AG04449 (cell line): ENCODE results near the gene CHKA.
"Not testable (repeated sequence)": the region's sequence is repeated elsewhere in the genome, so short reads cannot be mapped to it uniquely, and the experiment has no call there.

Experiments
- CTCF ChIA-PET: fragments of 350-600 bp; formaldehyde crosslinking; extraction: SDS; loops from one replicate; lab custom pipeline; 2021; ENCODE audit warnings: antibody characterized with exemption; lab: Yijun Ruan, JAX
- POLR2A ChIA-PET: fragments of 400-600, 350-600 bp; formaldehyde crosslinking; extraction: SDS; loops from one replicate; lab custom pipeline; 2020; ENCODE audit warnings: antibody characterized with exemption, inconsistent platforms; lab: Yijun Ruan, JAX
- DNase-seq: peaks from one replicate; pipeline ENCODE4 v3.0.0-alpha.2; 2010; ENCODE audit warnings: low read depth, low spot score
- H3K4me3 ChIP-seq: 2 replicates; pipeline ENCODE4 v1.5.1; 2011; ENCODE audit warnings: low read depth, mild to moderate bottlenecking, control low read depth, low read length
- CTCF ChIP-seq: IDR thresholded peaks from one replicate; pipeline ENCODE4 v1.5.1; 2011; ENCODE audit warnings: mild to moderate bottlenecking, moderate library complexity, low read length, control low read depth, inconsistent platforms; ENCODE audit not compliant: insufficient read depth; ENCODE audit errors: missing control alignments

Gene CHKA

DNA sequence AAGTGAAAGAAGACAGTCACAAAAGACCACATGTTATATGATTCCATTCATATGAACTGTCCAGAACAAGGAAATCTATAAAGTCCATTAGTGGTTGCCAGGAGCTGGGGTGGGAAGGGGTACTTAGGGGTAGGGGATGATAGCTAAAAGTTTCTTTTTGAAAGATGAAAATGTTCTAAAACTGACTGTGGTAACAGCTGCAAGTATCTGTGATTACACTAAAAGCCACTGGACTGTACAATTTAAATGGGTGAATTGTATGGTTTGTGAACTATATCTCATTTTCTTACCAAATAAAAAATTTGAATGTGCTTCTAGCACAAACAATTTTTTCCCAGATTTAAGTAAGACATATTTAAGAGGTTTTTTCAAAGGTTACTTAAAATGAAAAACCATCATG lies 22.1 kb downstream of the CHKA start:
- DNase-seq = no peak
- no peak for TF ChIP-seq CTCF
- POLR2A ChIA-PET = no interaction called here
- CTCF ChIA-PET = interaction anchor here (0.9 to 1.0 kb wide), 2 partner anchors 12 to 19 kb away, joined by 3 read pairs; no protein-coding TSS in a partner anchor
- H3K4me3 ChIP-seq = no peak overlapping the region

DNA sequence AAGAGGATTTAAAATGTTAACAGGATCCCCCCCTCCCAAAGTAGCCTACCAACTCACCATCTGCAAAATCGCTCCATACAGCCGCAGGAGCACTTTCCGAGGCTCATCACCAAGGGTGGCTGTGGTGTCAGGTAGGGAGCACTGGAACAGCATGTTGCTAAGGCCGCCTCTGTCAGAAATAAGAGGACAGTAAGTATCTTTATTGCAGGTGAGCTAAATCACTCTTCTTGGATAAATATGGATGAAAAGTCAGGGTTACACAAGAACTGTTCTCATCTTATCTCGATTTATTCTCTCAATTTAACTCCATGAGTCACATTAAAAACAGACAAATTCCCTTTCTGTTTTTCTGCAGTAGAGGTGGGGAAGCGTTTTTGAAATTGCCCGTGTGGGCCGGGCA lies 24.2 kb downstream of the CHKA start:
- POLR2A ChIA-PET = no interaction called here
- no peak for DNase-seq
- no peak overlapping the region for H3K4me3 ChIP-seq
- no peak for TF ChIP-seq CTCF
- CTCF ChIA-PET = no interaction called here

GRCh38 chr11:68093565-68093964 lies 27.6 kb downstream of the CHKA start:
- TF ChIP-seq CTCF = no peak
- H3K4me3 ChIP-seq = no peak overlapping the region
- ChIA-PET CTCF (interaction anchor here (0.9 to 1.3 kb wide), 3 partner anchors 15 to 115 kb away, joined by 3 to 4 read pairs (median 3); no protein-coding TSS in a partner anchor), POLR2A (no interaction called here)
- no peak for DNase-seq

DNA sequence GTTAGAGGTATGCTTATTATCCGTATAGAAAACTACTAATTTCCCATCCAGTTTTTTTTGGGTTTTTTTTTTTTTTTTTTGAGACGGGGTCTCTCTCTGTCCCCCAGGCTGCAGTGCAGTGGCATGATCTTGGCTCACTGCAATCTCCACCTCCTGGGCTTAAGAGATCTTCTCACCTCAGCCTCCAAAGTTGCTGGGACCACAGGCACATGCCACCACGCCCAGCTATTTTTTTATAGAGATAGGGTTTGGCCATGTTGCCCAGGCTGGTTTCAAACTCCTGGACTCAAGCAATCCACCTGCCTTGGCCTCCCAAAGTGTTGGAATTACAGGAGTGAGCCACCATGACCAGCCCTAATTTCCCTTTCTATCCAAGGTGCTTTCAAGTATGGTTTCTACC lies 28.2 kb downstream of the CHKA start:
- CTCF ChIA-PET = interaction anchor here (0.9 to 1.3 kb wide), 3 partner anchors 14 to 116 kb away, joined by 3 to 4 read pairs (median 3); no protein-coding TSS in a partner anchor
- POLR2A ChIA-PET, H3K4me3 ChIP-seq, DNase-seq: not testable (repeated sequence)

DNA sequence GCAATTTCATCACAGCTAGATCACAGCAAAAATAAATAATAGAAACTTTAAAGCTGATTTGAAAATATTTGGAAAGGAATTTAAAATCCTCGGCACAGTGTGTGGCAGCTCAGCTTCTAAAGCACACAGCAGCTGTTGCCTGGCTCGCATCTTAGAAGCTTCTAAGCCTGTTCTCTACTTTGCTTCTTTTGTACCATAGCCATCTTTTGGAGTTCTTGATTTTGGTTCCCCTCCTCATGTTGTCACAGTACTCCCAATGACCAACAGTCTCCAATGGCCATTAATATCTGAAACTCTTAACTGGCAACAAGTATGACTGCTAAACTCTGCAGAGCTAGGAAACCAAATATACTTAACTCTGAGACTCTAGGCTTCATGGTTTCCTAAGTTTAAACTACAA lies 28.8 kb downstream of the CHKA start:
- H3K4me3 ChIP-seq = no peak overlapping the region
- POLR2A ChIA-PET = no interaction called here
- DNase-seq = no peak
- no peak for TF ChIP-seq CTCF
- CTCF ChIA-PET = interaction anchor here (0.9 to 1.3 kb wide), 3 partner anchors 14 to 117 kb away, joined by 3 to 4 read pairs (median 3); no protein-coding TSS in a partner anchor

- no peak for DNase-seq
- CTCF ChIA-PET = no interaction called here
- no peak overlapping the region for H3K4me3 ChIP-seq
- POLR2A ChIA-PET = no interaction called here
- no peak for TF ChIP-seq CTCF
Measured at GRCh38 chr11:68090706-68091105, 30.5 kb downstream of the CHKA start.

GRCh38 chr11:68090287-68090686 lies 30.9 kb downstream of the CHKA start:
- no peak for DNase-seq
- ChIA-PET POLR2A (no interaction called here), CTCF (no interaction called here)
- TF ChIP-seq CTCF = no peak
- no peak overlapping the region for H3K4me3 ChIP-seq
